HEK293 (cell line): Measurements from ENCODE around the gene TET2.

Source experiments
- TCF7L2 ChIP-seq: IDR thresholded peaks from 2 replicates; pipeline ENCODE4 v1.6.1; 2011; ENCODE audit warnings: low read depth, mild to moderate bottlenecking, inconsistent platforms, low read length, moderate library complexity, borderline replicate concordance
- ZBTB48 ChIP-seq: fragments of 450-650 bp; formaldehyde crosslinking; IDR thresholded peaks from 2 replicates; pipeline ENCODE4 v1.5.1; 2016; ENCODE audit warnings: missing biosample characterization, missing genetic modification characterization
- ZEB2 ChIP-seq: fragments of 450-650 bp; formaldehyde crosslinking; IDR thresholded peaks from 2 replicates; pipeline ENCODE4 v1.5.1; 2016; ENCODE audit warnings: missing biosample characterization, missing genetic modification characterization
- ZNF133 ChIP-seq: fragments of 450-650 bp; formaldehyde crosslinking; IDR thresholded peaks from 2 replicates; pipeline ENCODE4 v1.5.1; 2016; ENCODE audit warnings: missing biosample characterization, missing genetic modification characterization
- ZNF501 ChIP-seq: fragments of 450-650 bp; formaldehyde crosslinking; IDR thresholded peaks from 2 replicates; pipeline ENCODE4 v1.5.1; 2016; ENCODE audit warnings: missing biosample characterization, missing genetic modification characterization
- ZNF624 ChIP-seq: fragments of 450-650 bp; formaldehyde crosslinking; IDR thresholded peaks from 2 replicates; pipeline ENCODE4 v1.5.1; 2017; ENCODE audit warnings: missing biosample characterization, missing genetic modification characterization
- TF ChIP-seq, protein P1 (sequence below): fragments of 450-650 bp; formaldehyde crosslinking; IDR thresholded peaks from 2 replicates; pipeline ENCODE4 v1.5.1; 2016; ENCODE audit warnings: missing biosample characterization, missing genetic modification characterization
- TF ChIP-seq, protein P2 (sequence below): fragments of 450-650 bp; formaldehyde crosslinking; IDR thresholded peaks from 2 replicates; pipeline ENCODE4 v1.5.1; 2016; ENCODE audit warnings: missing biosample characterization, missing genetic modification characterization
- TF ChIP-seq, protein P3 (sequence below): fragments of 450-650 bp; formaldehyde crosslinking; IDR thresholded peaks from 2 replicates; pipeline ENCODE4 v1.5.1; 2017; ENCODE audit warnings: missing biosample characterization, missing genetic modification characterization

DNA sequence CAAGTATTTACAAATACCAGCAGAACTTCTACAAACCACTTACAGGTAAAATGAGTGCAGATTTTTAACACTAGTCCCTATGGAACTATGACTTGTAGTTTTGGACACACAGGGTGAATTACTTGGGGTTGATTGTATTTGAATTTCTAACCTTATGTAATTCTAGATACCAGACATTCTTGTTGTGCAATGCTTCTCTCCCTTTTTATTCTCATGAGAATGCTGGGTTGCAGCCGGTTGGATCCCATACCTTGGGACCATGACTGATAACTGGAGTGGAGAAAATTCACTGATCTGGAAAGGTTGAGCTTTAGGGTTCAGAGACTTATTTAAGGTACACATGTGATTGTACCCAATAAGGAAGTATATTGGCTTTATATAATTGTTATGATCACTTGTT lies 8.8 kb downstream of the TET2 start:
- TF ChIP-seq, protein P1, sequence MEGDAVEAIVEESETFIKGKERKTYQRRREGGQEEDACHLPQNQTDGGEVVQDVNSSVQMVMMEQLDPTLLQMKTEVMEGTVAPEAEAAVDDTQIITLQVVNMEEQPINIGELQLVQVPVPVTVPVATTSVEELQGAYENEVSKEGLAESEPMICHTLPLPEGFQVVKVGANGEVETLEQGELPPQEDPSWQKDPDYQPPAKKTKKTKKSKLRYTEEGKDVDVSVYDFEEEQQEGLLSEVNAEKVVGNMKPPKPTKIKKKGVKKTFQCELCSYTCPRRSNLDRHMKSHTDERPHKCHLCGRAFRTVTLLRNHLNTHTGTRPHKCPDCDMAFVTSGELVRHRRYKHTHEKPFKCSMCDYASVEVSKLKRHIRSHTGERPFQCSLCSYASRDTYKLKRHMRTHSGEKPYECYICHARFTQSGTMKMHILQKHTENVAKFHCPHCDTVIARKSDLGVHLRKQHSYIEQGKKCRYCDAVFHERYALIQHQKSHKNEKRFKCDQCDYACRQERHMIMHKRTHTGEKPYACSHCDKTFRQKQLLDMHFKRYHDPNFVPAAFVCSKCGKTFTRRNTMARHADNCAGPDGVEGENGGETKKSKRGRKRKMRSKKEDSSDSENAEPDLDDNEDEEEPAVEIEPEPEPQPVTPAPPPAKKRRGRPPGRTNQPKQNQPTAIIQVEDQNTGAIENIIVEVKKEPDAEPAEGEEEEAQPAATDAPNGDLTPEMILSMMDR (tag by site-specific recombination), result no peak
- TF ChIP-seq ZNF624 (tag by site-specific recombination), result no peak
- TF ChIP-seq, protein P2, sequence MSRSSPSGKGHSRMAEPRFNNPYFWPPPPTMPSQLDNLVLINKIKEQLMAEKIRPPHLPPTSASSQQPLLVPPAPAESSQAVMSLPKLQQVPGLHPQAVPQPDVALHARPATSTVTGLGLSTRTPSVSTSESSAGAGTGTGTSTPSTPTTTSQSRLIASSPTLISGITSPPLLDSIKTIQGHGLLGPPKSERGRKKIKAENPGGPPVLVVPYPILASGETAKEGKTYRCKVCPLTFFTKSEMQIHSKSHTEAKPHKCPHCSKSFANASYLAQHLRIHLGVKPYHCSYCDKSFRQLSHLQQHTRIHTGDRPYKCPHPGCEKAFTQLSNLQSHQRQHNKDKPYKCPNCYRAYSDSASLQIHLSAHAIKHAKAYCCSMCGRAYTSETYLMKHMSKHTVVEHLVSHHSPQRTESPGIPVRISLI (tag by site-specific recombination), result no peak
- TF ChIP-seq, protein P3, sequence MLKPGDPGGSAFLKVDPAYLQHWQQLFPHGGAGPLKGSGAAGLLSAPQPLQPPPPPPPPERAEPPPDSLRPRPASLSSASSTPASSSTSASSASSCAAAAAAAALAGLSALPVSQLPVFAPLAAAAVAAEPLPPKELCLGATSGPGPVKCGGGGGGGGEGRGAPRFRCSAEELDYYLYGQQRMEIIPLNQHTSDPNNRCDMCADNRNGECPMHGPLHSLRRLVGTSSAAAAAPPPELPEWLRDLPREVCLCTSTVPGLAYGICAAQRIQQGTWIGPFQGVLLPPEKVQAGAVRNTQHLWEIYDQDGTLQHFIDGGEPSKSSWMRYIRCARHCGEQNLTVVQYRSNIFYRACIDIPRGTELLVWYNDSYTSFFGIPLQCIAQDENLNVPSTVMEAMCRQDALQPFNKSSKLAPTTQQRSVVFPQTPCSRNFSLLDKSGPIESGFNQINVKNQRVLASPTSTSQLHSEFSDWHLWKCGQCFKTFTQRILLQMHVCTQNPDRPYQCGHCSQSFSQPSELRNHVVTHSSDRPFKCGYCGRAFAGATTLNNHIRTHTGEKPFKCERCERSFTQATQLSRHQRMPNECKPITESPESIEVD (tag by site-specific recombination), result no peak
- TF ChIP-seq ZNF133 (tag by site-specific recombination), result no peak
- no peak for TF ChIP-seq TCF7L2
- TF ChIP-seq ZNF501, result no peak
- no peak for TF ChIP-seq ZBTB48 (tag by site-specific recombination)
- TF ChIP-seq ZEB2 (tag by site-specific recombination), result no peak
